Measurements from ENCODE around the gene SYT1.

Gene SYT1

DNA sequence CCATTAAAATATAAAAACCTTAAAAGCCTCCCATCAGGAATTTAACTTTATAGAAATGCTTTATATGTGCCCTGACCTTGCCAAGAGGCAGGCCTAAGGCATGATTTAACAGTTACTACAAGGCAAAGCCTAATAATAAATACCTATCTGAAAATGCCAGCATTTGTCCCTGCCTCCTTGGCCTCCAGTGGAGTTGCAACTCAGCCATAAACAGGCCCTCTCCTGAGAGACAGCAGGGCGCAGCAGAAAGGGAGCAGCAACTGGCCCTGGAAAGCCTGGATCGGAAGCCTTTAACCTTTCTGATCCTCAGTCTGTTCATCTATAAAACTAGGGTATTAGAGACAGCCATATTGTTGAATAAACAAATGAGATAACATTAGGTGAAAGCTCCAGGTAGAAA, 501.8 kb downstream of the SYT1 start:
- no peak for DNase-seq

DNA sequence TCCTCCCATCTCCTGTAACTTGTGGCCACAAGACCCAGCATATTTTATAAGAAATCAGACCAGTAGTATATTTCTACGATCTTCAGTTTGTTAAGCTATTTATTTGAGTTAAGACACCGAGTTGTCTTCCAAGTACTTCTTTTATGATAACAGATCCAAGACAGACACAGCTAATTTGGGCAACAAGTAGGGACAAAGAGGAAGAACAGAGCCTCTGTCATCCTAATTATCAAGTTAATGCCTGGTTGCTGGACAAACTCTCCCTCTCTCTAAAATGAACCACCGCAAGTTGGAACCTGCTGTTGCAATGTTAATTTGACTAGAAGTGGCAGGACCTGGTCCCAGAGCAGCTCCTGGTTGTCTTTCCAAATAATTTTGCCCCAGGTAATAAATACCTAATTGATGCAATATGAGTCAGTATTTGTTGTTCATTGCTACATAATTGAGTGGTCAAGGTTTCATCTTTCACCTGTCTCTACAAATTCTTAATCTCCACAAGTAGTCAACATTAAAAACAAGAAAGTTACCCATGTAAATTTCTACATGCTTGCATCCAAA, 502.5 kb downstream of the SYT1 start:
- no peak for DNase-seq

DNA sequence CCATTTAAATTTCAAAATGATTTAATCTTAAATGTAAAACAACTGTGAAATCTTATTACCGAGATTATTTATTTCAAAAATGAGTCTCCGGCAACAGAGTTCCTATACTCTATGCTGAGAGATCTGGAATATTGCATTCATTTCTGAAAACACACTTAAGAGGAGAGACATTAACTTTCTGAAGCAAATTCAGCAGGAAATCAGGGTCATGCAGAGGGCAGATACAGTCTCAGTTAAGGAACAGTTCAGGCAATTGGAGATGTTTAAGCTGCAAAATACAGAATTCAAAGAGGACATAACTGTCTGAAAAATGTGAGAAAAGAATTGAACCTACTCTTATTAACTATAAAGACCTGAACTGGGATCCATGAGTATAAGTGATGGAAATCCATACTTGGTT, 505.4 kb downstream of the SYT1 start:
- no peak for DNase-seq

DNA sequence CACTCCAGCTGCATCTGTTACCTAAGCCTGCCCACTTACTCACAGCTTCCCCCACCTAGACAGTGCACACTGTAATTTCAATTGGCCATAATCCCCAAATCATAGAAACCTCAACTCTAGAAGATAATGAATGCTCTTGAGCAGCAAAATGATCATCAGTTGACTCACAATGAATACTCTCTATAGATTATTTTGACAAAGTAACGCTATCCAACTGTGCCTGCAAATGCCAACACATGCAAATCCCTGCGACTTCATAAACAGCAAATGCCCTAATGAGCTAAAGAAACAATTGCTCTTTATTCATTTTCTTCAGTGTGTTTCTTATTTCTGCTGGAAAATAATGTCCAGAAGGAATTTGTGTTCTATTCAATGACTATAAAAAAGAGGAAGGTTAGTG, 506.7 kb downstream of the SYT1 start:
- DNase-seq, result no peak

DNA sequence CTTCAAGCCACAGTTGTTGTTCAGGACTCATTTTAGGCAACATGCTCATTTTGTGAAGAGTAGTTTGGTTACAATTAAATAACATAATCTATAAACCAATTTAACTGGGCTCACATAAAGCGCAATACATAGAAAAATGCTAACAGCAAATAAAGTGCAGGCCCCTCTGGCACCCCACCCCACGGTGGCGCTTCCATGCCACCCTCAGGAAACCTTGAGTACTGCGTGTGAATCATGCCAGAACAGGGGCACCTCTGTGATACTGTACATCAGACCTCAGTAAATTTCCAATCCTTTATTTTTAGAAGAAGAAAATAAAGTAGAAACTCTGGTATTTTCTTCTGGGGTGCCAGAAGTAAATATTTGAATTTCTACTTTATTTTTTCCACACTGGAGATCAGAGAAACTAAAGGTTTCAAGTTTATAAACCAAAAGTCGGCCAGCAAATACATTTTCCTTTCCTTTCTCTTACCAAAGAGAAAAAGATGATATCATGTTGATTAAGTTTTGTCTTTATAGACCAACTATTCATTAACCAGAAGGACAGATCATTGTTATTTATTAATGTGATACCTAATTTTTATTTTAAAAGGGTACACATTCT, 509.4 kb downstream of the SYT1 start:
- no peak for DNase-seq

DNA sequence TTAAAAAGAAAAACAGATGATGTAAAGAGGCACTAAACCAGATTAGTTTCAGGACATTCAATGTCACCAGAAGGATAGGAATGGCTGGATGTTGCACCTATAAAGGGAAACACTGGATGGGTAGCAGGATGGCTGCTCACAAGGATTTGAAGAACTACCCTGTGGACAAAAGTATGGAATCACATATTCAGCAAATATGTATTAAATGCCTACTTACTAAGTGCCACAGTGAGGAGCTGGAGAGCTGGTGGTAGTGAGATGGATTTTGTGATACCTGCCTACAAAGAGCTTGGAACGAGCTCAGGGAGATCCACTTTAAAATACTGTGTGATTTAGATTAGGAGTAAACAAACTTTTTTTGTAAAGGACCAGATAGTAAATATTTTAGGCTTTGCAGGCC, 510.0 kb downstream of the SYT1 start:
- DNase-seq, result no peak

DNA sequence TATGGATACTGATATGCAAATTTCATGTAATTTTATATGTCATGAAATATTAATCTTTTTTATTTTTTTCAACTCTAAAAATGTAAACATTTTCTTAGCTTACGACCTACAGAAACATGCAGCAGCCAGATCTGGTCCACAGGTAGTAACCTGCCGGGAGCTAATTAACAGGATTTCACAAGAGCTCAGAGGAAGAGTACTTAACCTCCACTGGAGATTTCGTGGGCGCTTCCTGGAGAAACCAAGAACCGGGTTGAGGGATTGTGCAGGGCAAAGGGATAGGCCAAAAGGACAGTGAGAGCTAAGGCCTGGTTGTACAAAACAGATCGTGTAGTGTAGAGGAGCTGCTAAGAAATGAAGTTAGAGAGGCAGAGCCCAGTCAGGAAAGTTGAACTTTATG, 510.5 kb downstream of the SYT1 start:
- no peak for DNase-seq

DNA sequence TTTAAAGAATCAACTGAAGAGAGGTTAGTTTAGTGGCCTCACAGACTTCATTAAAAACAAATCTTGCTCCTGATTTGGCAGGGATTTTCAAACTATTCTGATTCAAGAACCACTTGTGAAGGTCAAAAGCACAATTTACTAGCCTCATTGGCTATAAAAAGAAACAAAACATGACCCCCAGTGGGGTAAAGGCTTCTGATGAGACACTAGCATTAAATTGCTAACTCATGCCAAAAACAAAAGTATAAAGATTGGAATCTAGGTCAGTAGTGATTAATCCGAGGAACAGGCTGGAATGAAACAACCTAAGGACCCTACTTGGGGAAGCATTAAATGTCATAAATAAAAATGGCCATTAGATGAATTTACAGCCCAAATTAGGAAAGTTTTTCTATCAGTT, 513.9 kb downstream of the SYT1 start:
- DNase-seq, result no peak

DNA sequence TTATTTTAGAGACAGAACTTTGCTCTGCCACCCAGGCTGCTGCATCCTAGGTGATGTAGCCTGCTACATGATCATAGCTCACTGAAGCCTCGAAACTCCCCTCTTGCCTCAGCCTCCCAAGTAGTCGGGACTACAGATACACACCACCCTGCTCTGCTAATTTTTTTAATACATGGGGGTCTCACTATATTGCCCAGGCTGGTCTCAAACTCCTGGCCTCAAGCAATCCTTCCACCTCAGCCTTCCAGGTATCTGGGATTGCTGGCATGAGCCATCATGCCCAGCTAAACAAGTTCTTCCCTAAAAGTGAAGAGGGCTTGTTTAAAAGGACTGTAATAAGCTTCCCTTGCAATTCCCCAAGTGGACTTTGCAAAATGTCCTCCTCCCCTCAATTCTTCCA, 515.8 kb downstream of the SYT1 start:
- DNase-seq, result no peak

DNA sequence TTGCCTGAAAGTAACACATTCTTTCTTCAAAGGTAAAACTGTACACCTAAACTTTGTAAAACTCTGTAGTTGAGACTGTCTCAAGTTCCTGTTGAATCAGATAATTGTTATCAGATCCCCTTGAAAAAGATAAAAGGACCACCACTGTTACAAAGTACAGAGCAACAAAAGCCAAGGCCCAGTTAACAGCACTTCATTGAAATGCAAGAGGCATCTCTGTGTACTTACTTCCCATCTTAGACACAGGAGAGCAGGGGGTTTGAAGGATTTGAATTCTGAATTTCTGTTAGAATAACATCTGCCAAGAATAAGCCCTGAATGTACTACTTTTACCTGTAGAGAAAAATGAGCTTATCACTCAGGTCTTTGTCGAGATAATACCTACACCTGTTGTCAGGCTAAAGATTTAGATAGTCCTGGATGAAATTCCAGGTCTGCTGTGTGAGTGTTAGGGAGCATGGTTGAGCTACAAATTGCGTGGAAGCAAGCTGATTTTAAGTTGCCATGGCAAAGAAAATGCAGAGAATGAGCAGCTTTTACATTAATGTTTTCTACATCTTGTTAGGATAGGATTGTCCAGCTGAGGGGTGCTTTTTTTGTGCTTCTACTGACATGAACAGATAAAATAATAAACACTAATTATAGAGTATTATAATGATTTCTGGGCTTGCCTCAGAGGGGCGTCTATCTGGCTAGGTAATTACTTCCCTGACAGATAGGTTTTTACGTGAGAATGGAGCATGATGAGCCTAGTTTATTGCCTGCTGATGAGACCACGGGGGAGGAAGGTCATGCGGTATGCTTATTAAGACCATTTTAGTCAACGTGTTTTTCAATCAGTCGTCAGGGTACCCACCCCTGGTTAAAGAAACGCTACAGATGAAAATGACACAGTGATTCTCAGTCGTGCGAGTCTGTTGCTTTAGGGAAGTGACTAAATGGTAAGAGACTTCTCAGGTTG, 517.0 kb downstream of the SYT1 start:
- DNase-seq, result no peak

DNA sequence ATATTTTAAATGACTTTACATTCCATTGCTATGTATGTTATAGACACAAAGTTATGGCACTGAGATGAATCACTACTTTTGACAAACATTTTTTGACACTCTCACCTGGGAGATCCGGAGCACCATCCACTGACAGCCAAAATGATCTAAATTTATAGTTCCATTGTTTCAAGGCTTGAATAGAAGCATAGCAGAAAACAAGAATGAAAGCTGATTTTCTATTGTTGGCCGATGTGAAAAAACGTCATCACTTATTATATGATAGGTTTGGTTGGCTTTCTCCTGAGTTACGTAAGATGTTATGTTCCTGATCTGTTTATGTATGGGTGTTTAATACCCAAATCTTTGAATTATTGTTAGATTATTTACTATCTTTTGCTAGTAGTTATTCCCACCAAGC, 520.0 kb downstream of the SYT1 start:
- DNase-seq, result no peak

DNA sequence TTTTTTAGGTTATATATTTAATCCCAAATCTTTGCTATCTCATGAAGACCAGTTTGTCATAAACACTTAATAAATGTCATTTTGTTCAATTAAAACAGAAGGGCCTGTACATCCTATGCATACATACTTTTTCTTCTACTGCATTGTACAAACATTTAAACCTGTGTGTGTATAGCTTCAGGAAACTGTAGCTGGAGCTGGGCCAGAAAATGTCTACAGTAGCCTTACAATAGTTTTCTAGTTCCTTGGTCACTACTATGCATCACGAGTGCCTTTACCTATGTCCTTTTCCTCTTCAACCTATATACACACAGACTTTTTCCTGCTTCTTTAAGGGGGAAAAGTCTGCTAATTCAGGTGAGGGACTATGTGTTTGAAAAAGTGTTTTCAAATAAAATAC, 523.4 kb downstream of the SYT1 start:
- DNase-seq, result no peak

DNA sequence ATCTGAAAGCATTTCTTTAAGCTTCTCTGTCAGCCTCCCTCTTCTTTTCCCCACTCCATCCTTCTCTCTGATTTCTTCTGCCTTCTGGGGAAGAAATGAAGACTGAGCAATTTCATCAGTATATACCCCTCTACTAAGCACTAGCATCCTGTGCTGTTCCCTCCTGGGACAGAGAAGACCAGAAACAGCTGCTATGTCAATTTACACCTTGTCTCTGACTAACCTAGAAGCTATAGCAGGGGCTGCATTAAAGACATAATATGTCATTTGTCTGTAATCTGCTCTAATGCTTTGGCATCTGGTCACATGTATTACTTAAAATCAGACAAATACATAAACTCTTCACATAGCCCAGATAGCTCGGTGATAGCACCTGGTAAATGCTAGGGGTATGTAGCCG, 529.3 kb downstream of the SYT1 start:
- DNase-seq, result no peak

DNA sequence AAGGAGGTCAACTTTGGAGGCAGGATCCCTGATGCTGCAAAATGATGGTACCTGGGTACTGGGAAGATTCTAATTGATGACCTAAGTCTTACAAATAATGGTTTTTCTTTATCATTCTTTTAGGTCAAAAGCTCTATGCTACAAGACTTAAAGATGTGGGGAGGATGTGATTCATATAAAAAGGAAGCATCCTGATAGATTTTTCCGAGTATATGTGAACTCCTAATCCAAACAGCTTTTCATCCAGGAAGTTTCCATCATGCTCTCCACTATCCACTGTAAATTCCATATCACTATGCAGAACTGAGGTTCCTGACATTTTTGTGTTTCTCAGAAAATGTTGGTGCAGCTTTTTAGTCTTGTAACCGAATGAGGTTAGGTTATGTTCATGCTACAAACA, 533.0 kb downstream of the SYT1 start:
- DNase-seq, result no peak

DNA sequence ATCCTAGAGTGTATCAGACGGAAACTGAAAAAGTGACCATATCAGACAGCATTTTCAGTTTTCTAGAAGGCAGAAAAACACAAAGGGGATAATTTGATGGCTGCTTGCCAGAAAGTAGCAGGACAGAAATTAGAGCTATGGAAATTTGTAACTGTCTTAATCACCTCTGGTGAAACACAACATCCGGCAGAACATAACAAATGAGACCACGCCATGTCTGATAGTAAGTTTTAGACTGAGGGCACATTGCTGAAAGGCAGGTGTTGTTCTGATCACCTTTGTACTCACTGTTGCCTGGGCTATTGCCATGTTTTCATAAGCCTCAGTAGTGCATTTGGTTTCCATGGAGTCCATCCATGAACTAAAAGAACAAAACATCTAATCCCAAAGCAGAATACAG, 535.9 kb downstream of the SYT1 start:
- DNase-seq, result no peak

DNA sequence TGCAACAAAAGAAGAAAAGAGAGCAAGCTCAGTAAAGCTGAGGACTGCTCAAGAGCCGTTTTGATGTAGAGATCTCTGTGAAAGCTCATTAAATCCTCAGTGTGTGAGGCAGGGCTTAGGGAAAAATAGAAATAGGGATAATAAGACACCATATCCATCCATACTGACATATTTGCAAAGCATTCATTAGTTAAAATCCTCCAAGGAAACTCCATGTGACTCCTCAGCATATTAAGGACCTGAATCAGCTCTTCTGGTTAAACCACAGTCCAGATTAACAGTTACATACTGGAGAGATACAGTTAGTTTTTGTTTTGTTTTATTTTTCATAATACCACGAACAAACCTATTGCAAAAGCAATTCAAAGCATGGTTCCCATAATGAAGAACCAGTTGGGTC, 538.0 kb downstream of the SYT1 start:
- DNase-seq, result no peak

DNA sequence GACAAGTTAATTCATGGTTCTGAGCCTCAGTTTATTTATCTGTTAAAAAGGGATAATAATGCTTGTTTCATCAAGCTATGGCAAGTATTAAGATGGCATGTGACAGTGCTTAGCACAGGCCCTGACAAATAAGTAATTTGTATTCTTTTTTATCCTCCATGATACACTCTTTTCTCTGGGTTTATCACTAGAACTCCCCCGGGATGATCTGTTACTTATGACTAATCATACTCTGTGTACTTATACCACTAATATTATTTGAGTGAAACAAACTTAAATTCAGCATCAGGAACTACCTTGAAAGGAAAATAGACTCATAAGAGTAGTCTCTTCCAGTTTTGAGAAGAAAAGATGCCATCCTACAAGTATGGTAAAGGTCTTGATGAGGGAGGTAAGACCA, 542.4 kb downstream of the SYT1 start:
- no peak for DNase-seq

DNA sequence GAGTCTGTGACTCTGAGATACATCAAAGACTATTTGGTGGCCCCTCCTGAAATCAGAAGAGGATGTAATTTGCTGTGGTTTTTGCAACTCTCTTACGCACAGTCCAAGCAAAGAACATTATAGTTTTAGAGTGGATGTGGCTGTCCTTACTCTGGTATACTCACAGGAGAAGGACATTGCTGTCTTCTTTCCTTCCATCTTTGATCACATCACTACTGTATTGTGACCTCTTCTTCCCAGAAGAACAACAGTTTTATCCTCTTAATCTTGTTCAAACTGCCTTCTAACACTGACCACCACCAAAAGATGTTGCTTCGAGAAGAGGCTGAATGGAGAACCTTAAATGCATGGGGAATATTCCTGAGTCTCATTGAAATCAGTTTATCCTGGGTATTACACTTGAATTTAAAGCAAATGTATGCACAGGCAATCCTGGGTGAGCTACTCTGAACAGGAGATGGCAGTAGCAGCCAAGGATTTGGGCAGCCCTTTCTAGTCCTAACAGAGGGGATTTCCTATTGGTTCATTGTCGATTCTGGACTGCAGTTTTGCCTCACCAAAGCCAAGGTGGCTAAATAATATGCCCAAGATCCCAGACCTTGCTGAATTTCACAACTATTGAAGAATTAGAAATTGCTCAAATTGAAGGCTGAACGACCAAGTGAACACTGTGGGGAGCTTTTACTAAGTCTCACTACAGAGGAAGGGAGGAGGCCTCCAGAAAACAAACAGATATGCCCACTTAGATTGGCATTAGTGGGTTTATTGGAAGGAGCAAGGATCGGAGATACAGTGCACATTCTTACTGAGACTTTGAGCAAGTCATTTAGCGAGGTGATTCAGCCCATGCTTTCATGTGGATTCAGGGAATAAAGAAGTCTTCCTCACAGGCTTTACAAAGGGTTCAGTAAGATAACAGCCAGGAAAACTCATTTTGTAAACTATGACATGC, 543.4 kb downstream of the SYT1 start:
- DNase-seq, result no peak

DNA sequence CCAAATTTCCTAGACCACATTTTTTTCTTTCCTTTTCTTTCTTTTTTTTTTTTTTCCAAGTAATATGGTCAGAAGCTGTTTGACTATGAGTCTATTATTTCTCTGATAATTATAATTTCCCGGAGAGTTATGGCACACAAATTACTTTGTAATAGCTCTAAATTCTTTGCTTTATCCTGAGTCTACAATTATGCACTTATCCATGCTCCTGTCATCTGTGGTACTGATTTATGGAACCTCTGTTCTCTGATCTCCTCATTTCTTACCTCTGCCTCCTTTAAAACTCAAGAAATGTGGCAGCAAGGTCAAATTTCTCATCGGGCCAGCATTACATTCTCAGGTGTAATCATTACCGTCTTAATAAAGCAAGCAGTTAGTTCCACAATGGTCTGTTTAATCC, 544.1 kb downstream of the SYT1 start:
- DNase-seq, result no peak

DNA sequence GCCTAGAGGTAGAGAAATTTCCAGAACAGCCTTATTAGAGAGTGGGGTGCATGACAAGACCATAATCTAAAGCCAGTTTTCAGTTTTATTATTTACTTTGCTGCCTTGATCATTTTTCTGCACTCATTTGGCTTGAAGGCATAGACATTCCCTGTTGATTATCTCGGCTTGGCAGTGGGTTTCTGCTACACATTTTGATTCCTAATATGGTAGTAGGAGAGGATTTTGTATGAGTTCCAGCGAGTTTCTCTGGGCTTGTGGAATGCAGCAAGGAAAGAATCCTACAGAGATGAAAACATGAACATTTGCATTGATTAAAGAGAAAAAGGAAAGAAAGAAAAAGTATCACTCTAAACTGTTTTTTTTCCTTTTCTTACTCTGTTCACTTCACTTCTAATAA, 545.0 kb downstream of the SYT1 start:
- DNase-seq, result no peak

DNA sequence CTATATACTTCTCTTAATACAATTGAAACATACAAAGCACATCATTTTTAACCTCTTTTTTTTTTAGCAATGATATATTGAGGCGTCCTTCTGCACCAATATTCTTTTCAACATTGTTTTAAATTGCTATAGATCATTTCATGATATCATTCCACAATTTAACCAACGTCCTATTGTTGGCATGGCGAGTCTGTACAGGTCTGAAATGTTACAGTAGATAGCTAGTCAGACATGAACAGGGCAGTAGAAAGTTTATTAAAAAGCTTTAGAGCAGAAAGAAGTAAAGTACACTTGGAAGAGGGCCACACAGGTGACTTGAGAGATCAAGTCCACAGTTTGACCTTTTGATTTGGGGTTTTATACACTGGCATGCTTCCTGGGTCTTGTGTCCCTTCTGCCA, 547.2 kb downstream of the SYT1 start:
- DNase-seq, result no peak

DNA sequence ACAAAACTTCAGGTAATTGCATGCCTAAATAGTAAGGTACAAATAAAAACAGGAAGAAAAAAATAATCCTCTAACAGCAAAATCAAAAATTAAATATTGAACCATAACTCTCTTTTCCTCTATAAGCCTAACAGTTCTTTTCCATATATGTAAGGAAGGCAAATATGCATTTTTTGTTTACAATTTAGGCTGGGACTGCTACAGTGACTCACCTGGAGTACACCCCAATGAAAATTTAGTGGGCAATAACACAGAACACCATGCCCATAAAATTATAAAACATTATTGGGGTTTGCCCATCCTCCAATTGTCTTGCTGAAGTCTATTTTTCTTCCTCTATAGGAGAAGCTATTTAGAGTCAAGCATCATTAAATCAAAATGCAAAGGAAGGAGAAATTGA, 549.2 kb downstream of the SYT1 start:
- no peak for DNase-seq

DNA sequence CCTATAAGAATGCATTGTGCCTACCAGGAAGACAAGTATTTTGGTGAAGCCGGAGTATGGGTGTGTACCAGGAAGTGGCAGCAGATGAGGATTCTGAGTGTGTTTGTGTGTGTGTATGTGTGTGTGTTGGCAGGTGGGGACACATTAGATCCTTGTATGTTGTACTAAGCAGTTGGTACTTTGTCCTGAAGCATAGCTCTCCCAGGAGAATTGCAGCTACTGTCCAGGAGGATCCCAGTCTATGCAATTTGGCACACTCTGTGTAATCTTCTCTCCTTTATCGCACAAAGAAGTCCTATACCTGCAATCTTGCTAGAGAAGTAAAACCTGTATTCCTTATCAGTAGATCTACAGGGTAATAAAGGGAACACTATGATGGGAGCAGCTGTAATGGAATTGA, 549.7 kb downstream of the SYT1 start:
- DNase-seq, result no peak
